CD4-positive, alpha-beta T cell treated with Interleukin-4 for 4 hours (primary cell): ENCODE data around the gene CES2.

Source experiments
- DNase-seq: peaks from one replicate; pipeline ENCODE4 v3.0.0-alpha.2; 2020

The CES2 gene

DNA sequence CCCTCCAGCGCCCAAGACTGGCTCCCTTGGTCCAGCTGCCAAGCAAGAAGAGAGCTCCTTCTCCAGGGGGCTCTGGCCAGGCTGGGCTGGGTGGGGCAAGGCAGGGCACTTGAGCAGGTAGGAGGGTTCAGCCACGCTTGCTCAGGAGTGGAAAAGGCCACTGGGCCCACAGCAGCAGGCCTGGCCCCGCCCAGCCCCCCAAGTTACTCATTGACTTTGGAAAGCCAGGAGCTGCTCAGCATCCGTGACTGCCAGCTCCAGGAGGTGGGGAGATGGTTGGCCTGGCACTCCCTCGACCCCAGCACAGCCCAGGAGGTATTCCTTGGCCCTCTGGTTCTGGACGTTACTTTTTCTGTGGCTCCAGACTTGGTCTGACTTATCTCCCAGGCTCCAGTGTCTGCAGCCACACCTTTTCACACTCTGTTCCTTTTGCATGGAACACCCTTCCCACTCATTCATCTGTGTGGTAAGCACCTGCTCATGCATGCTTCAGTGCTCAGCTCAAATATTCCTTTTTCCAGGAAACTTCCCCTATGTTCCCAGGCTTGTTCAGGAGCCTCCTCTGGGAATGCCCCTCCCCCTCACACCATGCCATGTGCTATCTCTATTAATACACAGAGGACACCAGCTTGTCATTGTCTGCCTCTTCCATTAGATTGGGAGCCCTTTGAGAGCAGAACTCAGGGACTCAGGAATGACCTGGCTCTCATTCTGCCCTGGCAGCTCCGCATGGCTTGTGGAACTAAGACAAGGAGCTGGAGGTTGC lies 16.3 kb upstream of the CES2 start, which contains the start of gene CDH16:
Gene CDH16, minus strand, starts transcription at position 83 of the 766 bp plus-strand sequence. CDS start 820 bp downstream, outside the sequence.
- no peak for DNase-seq

DNA sequence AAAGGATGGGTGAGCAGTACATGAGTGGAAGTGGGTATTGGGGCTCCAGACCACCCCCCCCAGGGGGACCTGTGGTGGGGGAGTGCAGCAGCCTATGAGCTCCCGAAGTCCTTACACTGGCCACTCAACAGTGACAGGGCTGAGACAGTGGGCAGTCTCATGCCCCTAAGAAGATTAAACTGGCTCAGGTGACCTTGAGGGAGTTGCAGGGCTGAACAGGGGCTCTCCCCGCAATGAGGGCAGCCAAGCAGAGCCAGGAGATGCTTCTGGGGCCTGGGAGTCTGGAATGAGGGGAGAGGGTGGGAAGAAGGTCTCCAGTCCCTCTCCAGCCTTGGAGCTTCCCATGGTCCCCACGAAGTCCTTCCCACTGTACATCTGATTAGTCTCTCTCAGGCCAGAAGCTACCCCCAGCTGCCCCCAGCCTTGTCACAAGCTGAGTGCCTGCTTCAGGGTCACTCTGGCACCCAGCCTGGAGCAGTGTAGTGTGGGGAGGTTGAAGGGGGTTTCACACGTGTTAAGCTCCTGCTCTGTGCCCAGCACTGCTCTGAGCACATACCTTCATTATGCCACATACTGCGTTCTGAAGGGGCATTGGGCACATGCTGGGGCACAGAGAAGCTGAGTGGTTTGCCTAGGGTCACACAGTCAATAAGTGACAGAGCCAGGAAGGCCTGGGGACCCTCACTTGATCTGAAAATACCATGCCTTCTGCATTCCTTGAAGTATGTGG lies 15.6 kb upstream of the CES2 start:
- DNase-seq, result no peak

GRCh38 chr16:66920299-66920590 lies 15.1 kb upstream of the CES2 start:
- DNase-seq, result no peak

DNA sequence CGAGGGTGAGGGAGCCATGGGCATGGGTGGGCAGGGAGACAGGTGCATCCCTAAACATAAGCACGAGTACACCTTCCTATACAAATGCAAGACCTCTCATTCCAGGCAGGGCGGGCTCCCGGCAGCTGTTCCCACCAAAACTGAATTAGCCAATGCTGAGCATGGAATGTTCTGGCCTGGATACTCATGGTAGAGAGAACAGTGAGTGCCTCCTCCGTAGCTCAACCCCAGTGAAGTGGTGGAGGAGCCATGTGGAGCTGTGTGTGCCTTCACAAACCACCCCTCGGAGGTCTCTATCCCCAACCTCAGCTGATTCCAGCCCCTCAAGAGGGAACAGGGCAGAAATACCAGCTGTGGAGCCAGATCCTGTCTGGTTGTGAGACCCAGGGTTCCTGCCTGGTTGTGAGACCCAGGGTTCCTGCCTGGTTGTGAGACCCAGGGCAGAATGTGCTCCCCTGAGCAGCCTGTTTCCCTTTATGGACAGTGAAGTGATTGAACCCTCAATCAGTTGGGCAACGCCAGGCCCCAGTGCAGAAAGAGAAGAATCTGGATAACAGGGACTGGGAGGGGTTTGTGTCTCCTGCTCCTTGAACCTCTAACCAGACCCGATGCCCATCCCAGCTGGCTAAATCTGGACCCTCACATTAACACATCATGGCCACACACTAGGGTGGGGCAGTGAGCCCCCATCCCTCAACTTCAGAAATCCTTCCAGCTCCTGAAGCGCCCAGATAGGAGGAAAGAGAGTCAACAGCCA lies 14.2 kb upstream of the CES2 start:
- DNase-seq, result no peak

DNA sequence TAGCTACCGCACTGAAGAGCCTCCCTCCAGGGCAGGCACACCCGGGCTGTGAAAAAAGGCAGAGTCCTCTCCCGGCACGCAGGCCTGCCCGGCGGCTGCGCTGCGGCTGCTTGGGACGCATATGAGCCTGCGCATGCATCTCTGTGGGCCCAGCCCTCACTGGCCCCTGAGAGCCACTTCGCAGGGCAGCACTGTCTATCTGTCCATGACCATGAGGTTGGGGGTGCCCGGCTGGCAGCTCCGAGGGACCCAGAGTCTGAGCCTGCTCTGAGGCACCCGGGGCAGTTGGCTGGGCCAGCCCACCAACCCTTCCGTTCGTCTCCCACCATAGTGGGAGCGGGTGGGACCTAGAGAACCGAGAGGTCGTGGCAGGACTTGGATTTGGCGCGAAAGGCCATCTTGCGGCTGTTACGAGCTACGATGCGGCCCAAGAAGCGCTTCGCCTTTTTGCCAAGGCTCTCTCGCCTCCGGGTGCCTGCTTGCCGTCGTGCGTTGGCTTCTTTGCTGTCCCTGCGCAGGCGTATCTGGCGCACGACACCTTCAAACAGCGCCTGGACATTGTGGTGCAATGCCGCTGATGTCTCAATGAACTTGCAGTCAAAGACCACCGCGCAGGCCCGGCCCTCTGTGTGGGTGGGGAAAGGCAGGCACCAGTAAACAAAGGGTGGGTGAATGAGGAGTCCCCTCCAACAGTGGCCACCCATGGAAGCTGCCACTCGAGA lies 13.4 kb upstream of the CES2 start:
- DNase-seq, result no peak

DNA sequence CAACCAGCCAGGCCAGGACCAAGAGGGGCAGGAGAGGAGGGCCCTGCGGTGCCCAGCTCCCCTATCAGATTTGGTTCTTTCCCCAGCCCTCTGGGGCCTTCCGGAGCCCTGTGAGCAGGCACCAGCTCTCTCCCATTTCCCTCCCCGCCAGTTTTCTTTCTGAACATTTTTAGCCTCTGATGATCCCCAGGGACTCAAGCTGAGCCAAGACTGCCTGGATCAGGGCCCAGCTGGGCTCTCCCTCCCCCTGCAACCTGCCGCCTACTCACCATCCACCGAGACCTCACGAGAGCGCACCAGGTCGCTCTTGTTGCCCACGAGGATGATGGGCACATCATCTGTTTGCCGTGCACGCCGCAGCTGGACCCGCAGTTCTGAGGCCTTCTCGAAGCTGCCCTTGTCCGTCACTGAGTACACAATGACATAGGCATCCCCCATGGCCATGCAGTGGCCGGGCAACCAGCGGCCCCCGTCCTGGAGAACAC lies 12.0 kb upstream of the CES2 start:
- no peak for DNase-seq

GRCh38 chr16:66923866-66924265 lies 11.4 kb upstream of the CES2 start:
- no peak for DNase-seq

- no peak for DNase-seq
Observed at GRCh38 chr16:66924527-66925321, 10.6 kb upstream of the CES2 start.

DNA sequence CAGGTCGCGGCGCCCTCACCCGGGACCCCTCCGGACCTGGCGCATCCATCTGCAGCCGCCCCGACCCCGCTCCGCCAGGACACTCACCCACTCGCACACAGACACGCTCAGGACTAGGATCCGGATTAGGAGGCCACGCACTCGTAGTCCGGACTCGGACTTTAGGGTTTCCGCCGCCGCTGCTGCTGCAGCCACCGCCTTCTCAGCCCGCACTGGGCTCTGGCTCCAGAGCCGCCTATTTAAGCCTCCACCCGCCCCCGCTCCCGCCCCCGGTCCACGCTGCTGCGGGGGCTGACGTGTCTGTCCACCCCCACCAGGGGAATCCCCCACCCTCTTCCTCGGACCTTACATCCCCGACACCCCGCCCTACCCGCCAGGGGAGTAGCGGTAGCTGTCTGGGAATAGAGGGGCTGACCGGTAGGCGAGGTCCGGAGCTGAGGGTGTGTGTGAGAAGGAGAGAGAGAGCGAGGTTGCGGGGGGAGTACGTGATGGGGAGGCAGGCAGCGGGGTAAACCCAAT lies 9.9 kb upstream of the CES2 start, which contains the start of gene RRAD:
Gene RRAD, minus strand, starts transcription at position 214 of the 519 bp plus-strand sequence. CDS start 356 bp downstream, outside the sequence.
- no peak for DNase-seq

GRCh38 chr16:66926171-66926947 lies 9.0 kb upstream of the CES2 start:
- DNase-seq, result no peak

DNA sequence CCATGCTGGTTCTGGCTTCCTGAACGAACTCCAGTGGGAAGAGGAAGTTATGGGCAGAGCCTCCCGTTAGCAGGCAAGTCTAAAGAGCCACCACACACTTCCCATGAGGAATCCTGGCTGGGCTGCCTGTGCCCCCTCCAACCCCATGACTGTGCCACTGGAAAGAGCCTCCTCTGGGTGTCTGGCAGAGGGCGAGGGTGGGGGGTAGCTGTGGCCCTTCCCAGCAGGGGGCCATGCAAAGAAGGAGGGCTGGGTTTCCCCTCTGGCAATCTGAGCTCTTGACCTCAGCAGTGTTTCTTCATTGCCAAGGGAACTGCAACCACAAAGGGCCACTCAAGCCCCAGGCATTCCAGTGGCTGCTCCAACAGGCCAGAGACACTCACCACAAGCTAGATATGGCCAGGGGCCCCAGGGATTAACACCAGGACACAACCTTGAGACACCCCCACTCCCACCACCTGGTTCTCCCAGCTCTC lies 8.3 kb upstream of the CES2 start:
- DNase-seq, result no peak

DNA sequence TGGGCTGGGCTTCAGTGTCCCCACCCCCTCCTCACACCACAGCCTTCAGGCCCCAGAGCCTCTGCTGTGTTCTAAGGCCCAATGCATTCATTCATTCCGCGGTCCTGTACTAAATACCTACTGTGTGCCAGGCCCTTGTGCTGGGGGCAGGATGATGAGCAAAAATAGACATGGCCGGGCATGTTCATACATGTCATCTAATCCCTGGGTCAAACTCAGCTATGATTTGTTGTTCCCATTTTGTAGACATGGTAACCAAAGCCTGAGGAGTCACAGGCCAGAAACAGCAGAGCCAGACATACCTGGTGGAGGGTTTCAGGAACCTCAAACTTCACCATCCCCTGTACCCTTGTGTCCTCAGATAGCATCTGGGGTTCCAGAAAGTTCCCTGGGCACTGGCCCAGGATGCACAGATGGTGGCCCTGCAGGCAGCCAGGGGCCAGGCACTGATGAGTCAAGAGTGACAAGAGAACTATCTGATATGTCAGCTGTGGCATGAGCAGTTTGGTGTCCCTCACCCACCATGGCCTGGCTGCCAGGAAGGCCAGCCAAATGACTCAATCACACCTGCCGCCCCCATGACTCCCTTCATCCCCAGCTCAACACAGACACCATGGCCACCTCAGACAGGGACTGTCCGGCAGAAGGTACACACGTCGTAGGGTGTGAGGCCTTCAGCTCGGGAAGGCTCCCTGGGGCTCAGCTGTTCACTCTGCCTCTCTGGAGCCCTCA lies 7.2 kb upstream of the CES2 start:
- no peak for DNase-seq

- no peak for DNase-seq
Observed at GRCh38 chr16:66928702-66929388, 6.5 kb upstream of the CES2 start.

GRCh38 chr16:66930189-66930588 lies 5.1 kb upstream of the CES2 start:
- DNase-seq, result no peak

- no peak for DNase-seq
Observed at GRCh38 chr16:66931665-66932064, 3.7 kb upstream of the CES2 start.

GRCh38 chr16:66932076-66932475 lies 3.2 kb upstream of the CES2 start:
- DNase-seq, result no peak

- DNase-seq, result peak; percentile 49
Observed at GRCh38 chr16:66933776-66934137, 1.6 kb upstream of the CES2 start.

DNA sequence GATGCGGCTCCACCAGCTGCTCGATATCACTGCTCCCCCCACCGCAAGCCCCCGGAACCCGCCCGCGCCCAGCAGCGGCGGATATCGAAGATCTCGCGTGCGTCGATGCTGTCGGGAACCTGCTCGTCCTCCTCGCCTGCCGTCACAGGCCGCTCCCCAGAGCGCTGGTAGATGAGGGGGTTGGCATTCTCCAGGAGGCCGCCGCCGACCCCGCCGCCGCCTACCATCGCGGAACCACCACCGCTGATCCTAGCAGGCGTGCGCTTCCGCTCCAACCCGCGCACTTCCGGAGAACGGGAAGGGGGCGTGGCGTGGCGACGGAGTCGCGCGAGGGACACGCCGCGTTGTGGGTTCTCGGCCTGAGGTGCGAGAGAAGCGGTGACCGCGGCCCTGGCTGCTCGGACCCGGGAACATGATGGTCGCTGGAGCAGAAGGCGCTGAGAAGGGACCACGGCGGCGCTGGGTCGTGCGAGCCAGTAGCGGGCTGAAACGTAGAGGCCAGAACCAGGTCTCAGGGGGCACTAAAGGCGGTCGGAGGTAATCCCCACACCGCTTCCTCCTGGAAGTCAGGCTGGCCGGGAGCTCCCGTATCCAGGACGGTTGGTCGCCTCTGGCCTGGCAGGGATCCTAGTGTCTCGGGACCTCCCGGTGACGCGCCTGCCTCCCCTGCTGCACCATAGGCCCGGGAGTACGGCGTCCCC lies 1.0 kb upstream of the CES2 start, which contains the start of gene CIAO2B:
Gene CIAO2B, minus strand, starts transcription at position 265 of the 701 bp plus-strand sequence. Its CDS starts 38 bp downstream, at position 227.
- peak; percentile 83 for DNase-seq
